ENCODE results near the gene TFEB.

Gene TFEB

DNA sequence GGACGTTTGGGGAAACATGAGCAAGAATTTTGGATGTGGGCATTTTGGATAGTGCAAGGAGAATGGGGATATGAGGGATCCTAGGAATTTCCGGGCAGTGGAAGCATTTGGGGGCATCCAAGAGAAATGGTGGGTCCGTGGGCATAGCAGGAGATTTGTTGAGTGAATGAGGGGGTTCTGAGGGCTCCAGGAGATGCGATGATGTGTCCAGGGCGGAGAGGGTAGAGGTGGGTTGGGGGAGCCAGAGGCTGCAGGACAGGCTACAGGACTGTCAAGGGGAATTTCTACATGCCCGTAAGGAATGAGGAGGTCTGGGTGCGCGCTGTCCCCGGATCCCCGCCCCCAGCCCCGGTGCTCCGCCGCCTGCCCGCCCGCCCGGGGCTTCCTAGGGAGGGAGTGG lies 43.9 kb upstream of the TFEB start:
- H3K27ac ChIP-seq, result peak overlapping the region in 1 of 2 donors; percentile 88
- peak overlapping the region; percentile 73 for H3K4me3 ChIP-seq
- no peak for DNase-seq (ENCODE audit: low spot score)
- TF ChIP-seq CTCF (IDR thresholded peaks at IDR 0.05), result no peak

GRCh38 chr6:41778895-41779294 lies 43.5 kb upstream of the TFEB start:
- no peak for DNase-seq (ENCODE audit: low spot score)
- no peak for TF ChIP-seq CTCF (IDR thresholded peaks at IDR 0.05)
- H3K4me3 ChIP-seq, result peak overlapping the region; percentile 73
- peak overlapping the region in 1 of 2 donors; percentile 88 for H3K27ac ChIP-seq

DNA sequence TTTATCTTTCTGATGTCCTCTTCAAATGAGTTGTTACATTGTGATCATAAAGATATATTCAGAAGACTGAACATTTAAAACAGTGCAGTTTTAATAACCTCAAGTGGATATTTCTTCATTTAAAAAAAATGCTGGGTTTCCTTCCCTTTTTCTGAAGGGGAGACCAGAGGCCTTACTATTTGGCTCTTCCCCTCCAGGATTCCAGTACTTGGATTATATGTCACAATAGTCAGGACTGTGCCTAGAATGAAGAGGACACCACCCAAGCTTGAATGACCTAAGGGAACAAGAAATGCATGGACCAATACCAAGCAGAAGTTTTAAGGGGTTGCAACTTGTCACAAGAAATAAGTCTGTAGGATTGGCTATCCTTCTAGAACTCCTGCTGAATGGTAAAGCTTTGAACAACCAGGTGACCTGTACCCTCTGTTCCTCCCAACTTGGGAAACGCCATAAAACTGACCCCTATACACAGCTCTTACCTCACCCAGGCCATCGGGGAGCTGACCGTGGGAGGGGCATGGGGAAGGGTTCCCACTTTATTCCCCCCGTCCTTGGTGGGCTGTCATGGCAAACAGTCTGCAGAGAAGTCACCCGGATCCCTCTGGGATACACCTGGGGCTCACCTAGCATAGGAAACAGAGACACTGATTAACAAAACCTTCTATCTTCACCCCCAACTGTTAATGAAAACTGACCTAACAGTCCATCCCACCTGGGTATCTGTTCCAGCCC lies 42.3 kb upstream of the TFEB start:
- Histone ChIP-seq H3K27ac (peak overlapping the region in 1 of 2 donors; percentile 34), H3K4me3 (no peak overlapping the region)
- no peak for DNase-seq (ENCODE audit: low spot score)
- no peak for TF ChIP-seq CTCF (IDR thresholded peaks at IDR 0.05)

DNA sequence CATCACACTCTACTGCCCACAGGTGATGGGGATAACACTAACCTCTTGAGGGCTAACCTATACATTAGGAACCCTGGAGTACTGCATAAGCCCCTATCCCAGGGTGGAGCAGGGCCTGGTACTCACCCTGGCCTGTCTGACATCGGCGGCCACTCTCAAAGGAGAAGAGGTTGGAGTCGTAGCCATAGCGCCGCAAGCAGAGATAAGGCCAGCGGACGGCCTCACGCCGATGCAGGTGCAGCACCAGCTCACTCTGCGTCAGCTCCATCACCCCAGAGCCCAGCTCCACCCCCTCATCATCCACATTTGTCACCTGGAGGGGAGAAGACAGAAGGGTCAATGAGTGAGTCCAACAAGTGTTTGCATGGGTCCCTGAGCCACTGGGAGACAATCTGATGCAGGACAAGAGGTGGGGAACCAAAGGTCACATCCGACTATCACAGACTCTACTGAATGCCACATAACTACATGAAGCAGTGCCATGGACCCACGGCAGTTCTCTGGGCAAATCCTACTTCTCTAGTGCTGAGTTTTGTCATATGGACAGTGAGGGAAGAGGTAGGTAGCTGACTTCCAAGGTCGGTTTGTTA lies 40.0 kb upstream of the TFEB start:
- no peak overlapping the region for H3K27ac ChIP-seq
- TF ChIP-seq CTCF (IDR thresholded peaks at IDR 0.05), result no peak

DNA sequence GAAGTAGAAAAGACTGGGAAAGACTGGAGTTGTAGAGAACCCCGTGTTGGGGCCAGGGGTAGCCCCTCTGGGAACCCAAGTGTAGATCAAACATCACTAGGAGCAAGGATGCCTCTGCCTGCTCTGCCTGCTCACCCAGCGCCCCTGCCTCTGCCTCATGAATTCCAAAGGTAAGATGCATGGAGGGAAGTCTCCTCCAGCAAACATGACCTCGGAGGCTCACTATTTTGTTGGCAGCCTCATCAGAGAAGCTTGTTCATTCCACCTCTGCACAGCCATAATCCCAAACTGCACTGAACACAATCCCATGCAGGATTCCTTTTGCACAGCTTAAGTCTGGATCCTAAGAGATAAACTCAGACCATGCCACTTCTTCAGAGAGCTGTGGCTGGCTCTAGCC lies 39.4 kb upstream of the TFEB start:
- H3K27ac ChIP-seq, result no peak overlapping the region
- H3K4me3 ChIP-seq, result no peak overlapping the region
- no peak for TF ChIP-seq CTCF (IDR thresholded peaks at IDR 0.05)
- DNase-seq (ENCODE audit: low spot score), result no peak

More for the DNA sequence above, 40.0 kb upstream of the TFEB start:
- no peak overlapping the region for H3K4me3 ChIP-seq
- DNase-seq (ENCODE audit: low spot score), result no peak

GRCh38 chr6:41771058-41771983 lies 35.9 kb upstream of the TFEB start:
- TF ChIP-seq CTCF (IDR thresholded peaks at IDR 0.05), result no peak
- no peak overlapping the region for H3K27ac ChIP-seq
- no peak for DNase-seq (ENCODE audit: low spot score)
- no peak overlapping the region for H3K4me3 ChIP-seq

Measured in coronary artery (tissue), 2 donors.